PC-9 (cell line): Measurements from ENCODE around the gene ZMAT5. TPM values are rescaled to one million over a fixed set of nuclear protein-coding genes. Genes with fewer than 3 reads are reported as not detected.

Experiments
- Bru-seq: library from RNA; stranded (reverse); fragments of 400-500 nt; gene quantifications from one replicate; lab custom pipeline; 2021; lab: Mats Ljungman, UMichigan
- BruChase-seq, 2 experiments: library from RNA; stranded (reverse); fragments of 400-500 nt; gene quantifications; one replicate each; lab custom pipeline; 2021; lab: Mats Ljungman, UMichigan
- BruUV-seq: library from RNA; stranded (reverse); fragments of 400-500 nt; replicated peaks from 2 replicates; lab custom pipeline; 2021; lab: Mats Ljungman, UMichigan
- CTCF ChIA-PET: fragments of 300-600 bp; sonication (Branson Sonifier 250); formaldehyde crosslinking; loops from one replicate; lab custom pipeline; 2022; ENCODE audit warnings: antibody characterized with exemption; lab: Charles Lee
- POLR2A ChIA-PET: fragments of 300-600 bp; sonication (Branson Sonifier 250); formaldehyde crosslinking; loops from one replicate; lab custom pipeline; 2022; ENCODE audit warnings: antibody characterized with exemption; ENCODE audit not compliant: unreplicated experiment; lab: Charles Lee
- DNase-seq, 2 experiments: peaks; one replicate each; pipeline versions ENCODE4 v3.0.0 to v3.0.0-alpha.2; 2015 to 2022; ENCODE audit warnings: mixed read lengths in 1 of 2
- H2AFZ ChIP-seq: fragments of 200-600 bp; sonication (generic); 2 replicates; pipeline ENCODE4 v1.8.1; 2017; ENCODE audit warnings: antibody characterized with exemption
- H3F3A ChIP-seq: fragments of 200-600 bp; sonication (generic); 2 replicates; pipeline ENCODE4 v1.8.1; 2017; ENCODE audit warnings: antibody characterized with exemption, mild to moderate bottlenecking, low read depth; ENCODE audit not compliant: insufficient read depth
- H3K27ac ChIP-seq: fragments of 200-600 bp; sonication (generic); 2 replicates; pipeline ENCODE4 v1.6.1; 2016; ENCODE audit warnings: mixed run types
- H3K27me3 ChIP-seq: fragments of 200-600 bp; sonication (generic); 2 replicates; pipeline ENCODE4 v1.6.1; 2016; ENCODE audit warnings: low read depth, mixed run types; ENCODE audit not compliant: insufficient read depth
- H3K36me3 ChIP-seq: fragments of 200-600 bp; sonication (generic); 2 replicates; pipeline ENCODE4 v1.6.1; 2016; ENCODE audit warnings: low read depth, mixed run types
- H3K4me1 ChIP-seq: fragments of 200-600 bp; sonication (generic); replicated peaks from 2 replicates; pipeline ENCODE4 v1.6.1; 2016; ENCODE audit warnings: mixed run types; ENCODE audit not compliant: insufficient read depth
- H3K4me2 ChIP-seq: fragments of 200-600 bp; sonication (generic); 2 replicates; pipeline ENCODE4 v1.6.1; 2017; ENCODE audit warnings: mixed run types
- H3K4me3 ChIP-seq: fragments of 200-600 bp; sonication (generic); 2 replicates; pipeline ENCODE4 v1.6.1; 2016; ENCODE audit warnings: mixed run types
- H3K79me2 ChIP-seq: fragments of 200-600 bp; sonication (generic); 2 replicates; pipeline ENCODE4 v1.6.1; 2017; ENCODE audit warnings: low read depth, mixed run types
- H3K9me2 ChIP-seq: fragments of 200-600 bp; sonication (generic); 2 replicates; pipeline ENCODE4 v1.8.1; 2017; ENCODE audit warnings: mild to moderate bottlenecking; ENCODE audit not compliant: insufficient read depth
- H3K9me3 ChIP-seq: fragments of 200-600 bp; sonication (generic); 2 replicates; pipeline ENCODE4 v1.8.1; 2016; ENCODE audit warnings: low read depth; ENCODE audit not compliant: insufficient read depth
- H4K20me1 ChIP-seq: fragments of 200-600 bp; sonication (generic); 2 replicates; pipeline ENCODE4 v1.8.1; 2017; ENCODE audit not compliant: insufficient read depth
- CTCF ChIP-seq: fragments of 200-600 bp; sonication (generic); conservative IDR thresholded peaks from 2 replicates; pipeline ENCODE4 v1.6.1; 2017; ENCODE audit warnings: mixed run types, antibody characterized with exemption, mild to moderate bottlenecking, moderate library complexity
- EZH2 ChIP-seq: fragments of 200-600 bp; sonication (generic); IDR thresholded peaks from 2 replicates; pipeline ENCODE4 v1.8.0; 2017; ENCODE audit warnings: antibody characterized with exemption, low read depth
- intact Hi-C: fragments of 100-400 bp; cut with micrococcal nuclease; formaldehyde crosslinking; loops from one replicate; pipeline ENCODE4 v1.10.0; 2022; ENCODE audit not compliant: unreplicated experiment
- long read RNA-seq: library from polyadenylated mRNA; stranded (forward); transcript quantifications from one replicate; pipeline ENCODE4 v2.0.0, GENCODE V29; 2022
- total RNA-seq: library from RNA; stranded (reverse); gene quantifications from 2 replicates; pipeline ENCODE4 v1.2.3, GENCODE V29; 2021

ZMAT5 gene, protein sequence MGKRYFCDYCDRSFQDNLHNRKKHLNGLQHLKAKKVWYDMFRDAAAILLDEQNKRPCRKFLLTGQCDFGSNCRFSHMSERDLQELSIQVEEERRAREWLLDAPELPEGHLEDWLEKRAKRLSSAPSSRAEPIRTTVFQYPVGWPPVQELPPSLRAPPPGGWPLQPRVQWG
- 14.2 and 15.5 TPM in 2 replicates for total RNA-seq
- percentile 44 among the genes with signal in this experiment for Bru-seq, nascent RNA
- BruChase-seq, experiment 1, labeled RNA remaining after a 2-hour chase: percentile 42 among the genes with signal in this experiment
- percentile 44 among the genes with signal in this experiment for BruChase-seq, experiment 2, labeled RNA remaining after a 6-hour chase
- long read RNA-seq, transcript ZMAT5-201 (6 exons, 899 nt): major isoform, 15 of 36 reads
- long read RNA-seq, partial matches to known transcripts: 2 of 36 reads
- long read RNA-seq, other reads (novel, unspliced or antisense): 19 of 36 reads

GRCh38 chr22:29766632-29767170 lies at the start of gene ZMAT5:
TSS of gene ZMAT5 (minus strand) at chr22:29767007. CDS start at chr22:29748544, 18,463 bp downstream.
- Histone ChIP-seq H3K4me2 (peak within 1 kb of the TSS; percentile 95), H3K79me2 (peaks cover 56% of the 10 kb centered on the region), H3F3A (peaks cover 29% of the 10 kb centered on the region; the same call in 1 of the 2 replicates), H3K9me2 (no peaks in the 10 kb centered on the region), H4K20me1 (no peaks in the 10 kb centered on the region), H3K9me3 (no peaks in the 10 kb centered on the region), H3K27ac (peak within 1 kb of the TSS; percentile 76), H3K27me3 (no peaks in the 10 kb centered on the region), H3K4me3 (peak within 1 kb of the TSS; percentile 93), H3K4me1 (peaks cover 30% of the 10 kb centered on the region), H2AFZ (peak within 1 kb of the TSS; percentile 94), H3K36me3 (peaks cover 20% of the 10 kb centered on the region; the same call in 1 of the 2 replicates)
- ChIA-PET POLR2A (interaction anchor here (0.5 to 0.7 kb wide), 2 partner anchors 66 to 521 kb away, joined by 3 to 5 read pairs; no protein-coding TSS in a partner anchor), CTCF (interaction anchor here (1.3 kb wide), 1 partner anchor 15 kb away, joined by 3 read pairs; no protein-coding TSS in a partner anchor)
- intact Hi-C loops: loop anchor here (2.0 to 10.0 kb wide), 3 partner anchors 32 to 142 kb away; no protein-coding TSS in a partner anchor
- BruUV-seq: no TSS peak
- no peak for TF ChIP-seq CTCF
- TF ChIP-seq EZH2: no peak
- peak; percentile 91 to 94 for DNase-seq

DNA sequence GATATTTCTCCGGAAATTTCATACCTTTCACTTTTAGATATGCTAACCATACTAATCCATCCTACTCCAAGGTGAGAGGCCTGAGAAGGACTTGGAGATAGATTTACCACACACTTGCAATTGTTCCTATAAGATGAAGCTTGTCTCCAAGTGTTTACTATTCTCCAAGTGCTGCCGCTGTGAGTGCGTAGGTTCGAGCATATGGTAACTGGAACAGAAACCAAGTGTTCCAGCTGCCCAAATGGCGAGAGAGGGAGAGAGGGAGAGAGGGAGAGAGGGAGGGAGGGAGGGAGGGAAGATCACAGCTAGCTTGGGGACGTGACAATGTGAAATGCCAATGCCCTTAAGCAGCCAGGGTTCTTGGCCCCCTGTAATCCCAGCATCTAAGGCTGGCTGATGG lies 49.7 kb upstream of the ZMAT5 start:
- no peaks in the 10 kb centered on the region for H3K9me3 ChIP-seq
- ChIA-PET POLR2A (interaction anchor here (0.6 to 0.7 kb wide), 2 partner anchors 143 to 441 kb away, joined by 3 to 4 read pairs; no protein-coding TSS in a partner anchor), CTCF (no interaction called here)
- TF ChIP-seq EZH2 (no peak), CTCF (no peak)
- peaks cover 67% of the 10 kb centered on the region for H3K4me1 ChIP-seq
- H3K9me2 ChIP-seq: no peaks in the 10 kb centered on the region
- H3K27me3 ChIP-seq: no peaks in the 10 kb centered on the region
- no peaks in the 10 kb centered on the region for H4K20me1 ChIP-seq
- no peak overlapping the region for H3K4me3 ChIP-seq
- no peaks in the 10 kb centered on the region; the same call in 1 of the 2 replicates for H3K79me2 ChIP-seq
- no TSS peak for BruUV-seq
- no peak overlapping the region for H3K4me2 ChIP-seq
- no peak overlapping the region for H3K27ac ChIP-seq
- DNase-seq: no peak
- H3K36me3 ChIP-seq: peaks cover 5% of the 10 kb centered on the region
- H3F3A ChIP-seq: peaks cover 57% of the 10 kb centered on the region
- no peak overlapping the region for H2AFZ ChIP-seq
- intact Hi-C loops: no loop called here

GRCh38 chr22:29816128-29816527 lies 49.3 kb upstream of the ZMAT5 start:
- H3F3A ChIP-seq: peaks cover 61% of the 10 kb centered on the region
- H3K9me2 ChIP-seq: no peaks in the 10 kb centered on the region
- TF ChIP-seq EZH2: no peak
- TF ChIP-seq CTCF: no peak
- no TSS peak for BruUV-seq
- no peak overlapping the region for H3K4me2 ChIP-seq
- H3K27me3 ChIP-seq: no peaks in the 10 kb centered on the region
- H3K79me2 ChIP-seq: no peaks in the 10 kb centered on the region; the same call in 1 of the 2 replicates
- no peak overlapping the region for H3K27ac ChIP-seq
- POLR2A ChIA-PET: no interaction called here
- H3K4me3 ChIP-seq: no peak overlapping the region
- peaks cover 71% of the 10 kb centered on the region for H3K4me1 ChIP-seq
- no peaks in the 10 kb centered on the region for H4K20me1 ChIP-seq
- DNase-seq: no peak
- H3K36me3 ChIP-seq: peaks cover 5% of the 10 kb centered on the region
- no peak overlapping the region for H2AFZ ChIP-seq
- CTCF ChIA-PET: no interaction called here
- H3K9me3 ChIP-seq: no peaks in the 10 kb centered on the region
- intact Hi-C loops: no loop called here
